Liver (tissue), 9 donors: Measurements from ENCODE around the gene P2RX7. TPM values are rescaled to one million over a fixed set of nuclear protein-coding genes. Genes with fewer than 3 reads are reported as not detected.

Source experiments
- DNase-seq: peaks from one replicate; pipeline ENCODE4 v3.0.0-alpha.2; 2017; ENCODE audit warnings: low spot score
- H3K27ac ChIP-seq, 2 donors: one replicate each; pipeline ENCODE4 v1.7.0; 2013; ENCODE audit warnings: inconsistent platforms in 2 of 2, low read length in 2 of 2, control low read depth in 1 of 2, low read depth in 1 of 2, mild to moderate bottlenecking in 1 of 2
- H3K27me3 ChIP-seq, 4 donors: one replicate each; pipeline versions ENCODE4 v1.6.1 to v1.7.0; 2013; ENCODE audit warnings: low read length in 3 of 4, inconsistent platforms in 1 of 4, mild to moderate bottlenecking in 1 of 4, moderate library complexity in 1 of 4; ENCODE audit not compliant: control insufficient read depth in 4 of 4, insufficient read depth in 4 of 4
- H3K36me3 ChIP-seq, 4 donors: one replicate each; pipeline versions ENCODE4 v1.6.1 to v1.7.0; 2013; ENCODE audit warnings: low read length in 3 of 4, mild to moderate bottlenecking in 3 of 4, low read depth in 1 of 4, moderate library complexity in 1 of 4; ENCODE audit not compliant: control insufficient read depth in 4 of 4, insufficient read depth in 3 of 4
- H3K4me1 ChIP-seq, 4 donors: one replicate each; pipeline versions ENCODE4 v1.6.1 to v1.7.0; 2013; ENCODE audit warnings: low read length in 3 of 4, mild to moderate bottlenecking in 3 of 4, moderate library complexity in 1 of 4; ENCODE audit not compliant: control insufficient read depth in 4 of 4, insufficient read depth in 4 of 4
- H3K4me3 ChIP-seq, 3 donors: one replicate each; pipeline versions ENCODE4 v1.6.1 to v1.7.0; 2013; ENCODE audit warnings: low read length in 3 of 3, control low read depth in 1 of 3, low read depth in 1 of 3, mild to moderate bottlenecking in 1 of 3
- H3K9ac ChIP-seq, 2 donors: one replicate each; pipeline ENCODE4 v1.7.0; 2013; ENCODE audit warnings: low read length in 2 of 2, mild to moderate bottlenecking in 2 of 2, moderate library complexity in 2 of 2, control low read depth in 1 of 2, low read depth in 1 of 2
- H3K9me3 ChIP-seq, 4 donors: one replicate each; pipeline versions ENCODE4 v1.6.1 to v1.7.0; 2013; ENCODE audit warnings: low read length in 3 of 4; ENCODE audit not compliant: control insufficient read depth in 4 of 4
- ATF3 ChIP-seq: IDR thresholded peaks from 2 replicates; pipeline ENCODE4 v1.6.1; 2016; ENCODE audit warnings: antibody characterized with exemption
- CTCF ChIP-seq: fragments of 150-350 bp; IDR thresholded peaks from 2 replicates; pipeline ENCODE4 v1.5.1; 2017; ENCODE audit warnings: improper control_type of control experiment, low read depth, low read length; ENCODE audit not compliant: missing input control
- EGR1 ChIP-seq, 2 donors: IDR thresholded peaks; 2 replicates each; pipeline ENCODE4 v1.6.1; 2016 to 2018; ENCODE audit warnings: antibody characterized with exemption in 2 of 2, low read depth in 2 of 2
- FOXA1 ChIP-seq: IDR thresholded peaks from 2 replicates; pipeline ENCODE4 v1.6.1; 2016; ENCODE audit warnings: antibody characterized with exemption
- FOXA2 ChIP-seq: IDR thresholded peaks from 2 replicates; pipeline ENCODE4 v1.6.1; 2016; ENCODE audit warnings: antibody characterized with exemption
- GABPA ChIP-seq, 2 donors: IDR thresholded peaks in 1 of 2; conservative IDR thresholded peaks in 1 of 2; 2 replicates each; pipeline ENCODE4 v1.6.1; 2016; ENCODE audit warnings: antibody characterized with exemption in 2 of 2, mild to moderate bottlenecking in 1 of 2, moderate library complexity in 1 of 2
- HNF4A ChIP-seq, 2 donors: conservative IDR thresholded peaks; 2 replicates each; pipeline ENCODE4 v1.6.1; 2016; ENCODE audit warnings: antibody characterized with exemption in 2 of 2, mild to moderate bottlenecking in 2 of 2
- HNF4G ChIP-seq: IDR thresholded peaks from 2 replicates; pipeline ENCODE4 v1.6.1; 2016; ENCODE audit warnings: antibody characterized with exemption
- JUND ChIP-seq, 2 donors: IDR thresholded peaks; 2 replicates each; pipeline ENCODE4 v1.6.1; 2016; ENCODE audit warnings: antibody characterized with exemption in 2 of 2
- MAX ChIP-seq: IDR thresholded peaks from 2 replicates; pipeline ENCODE4 v1.6.1; 2016; ENCODE audit warnings: antibody characterized with exemption
- NR2F2 ChIP-seq: IDR thresholded peaks from 2 replicates; pipeline ENCODE4 v1.6.1; 2016; ENCODE audit warnings: antibody characterized with exemption
- RAD21 ChIP-seq, 2 donors: IDR thresholded peaks; 2 replicates each; pipeline ENCODE4 v1.6.1; 2016; ENCODE audit warnings: antibody characterized with exemption in 2 of 2, mild to moderate bottlenecking in 2 of 2
- REST ChIP-seq: IDR thresholded peaks from 2 replicates; pipeline ENCODE4 v1.6.1; 2016; ENCODE audit warnings: antibody characterized with exemption, mild to moderate bottlenecking
- RXRA ChIP-seq, 2 donors: IDR thresholded peaks; 2 replicates each; pipeline ENCODE4 v1.6.1; 2017 to 2018; ENCODE audit warnings: antibody characterized with exemption in 2 of 2, mild to moderate bottlenecking in 1 of 2
- SP1 ChIP-seq: IDR thresholded peaks from 2 replicates; pipeline ENCODE4 v1.6.1; 2018; ENCODE audit warnings: antibody characterized with exemption, mild to moderate bottlenecking
- TAF1 ChIP-seq: conservative IDR thresholded peaks from 2 replicates; pipeline ENCODE4 v1.6.1; 2016; ENCODE audit warnings: antibody characterized with exemption, mild to moderate bottlenecking
- YY1 ChIP-seq: IDR thresholded peaks from 2 replicates; pipeline ENCODE4 v1.6.1; 2016; ENCODE audit warnings: antibody characterized with exemption, mild to moderate bottlenecking
- ZBTB33 ChIP-seq: IDR thresholded peaks from 2 replicates; pipeline ENCODE4 v1.6.1; 2016; ENCODE audit warnings: antibody characterized with exemption
- WGBS: extraction: QIAGEN DNeasy Blood & Tissue Kit; methylation state at CpG from one replicate; pipeline ENCODE4 v1.1.7; 2013; 5-methylcytosine and 5-hydroxymethylcytosine counted together
- polyA plus RNA-seq, 2 donors: library from polyadenylated mRNA; stranded (reverse) in 1 of 2; unstranded in 1 of 2; fragments of 200-250 nt in 1 of 2; fragments of >200 nt in 1 of 2; fragmentation: Nextera tagmentation in 1 of 2; extraction: Ambion mirVana in 1 of 2; gene quantifications; one replicate each; pipeline versions ENCODE4 v1.2.1 to v1.2.3, GENCODE V29; 2013 to 2015
- total RNA-seq, 2 donors: library from RNA; depleted of rRNA; stranded (reverse); fragments of >200 nt; gene quantifications; one replicate each; pipeline ENCODE4 v1.2.3, GENCODE V29; 2014
- donor health status: healthy.
- donor health status: healthy.
- donor health status: healthy.
- donor health status: healthy.
- donor health status: healthy.

The P2RX7 gene
- total and polyA plus RNA-seq, 4 donors: 1.2 to 3.2 (median 2.2) TPM

- H3K4me3 ChIP-seq: no peak overlapping the region
- no peaks in the 10 kb centered on the region for H3K36me3 ChIP-seq
- no peak overlapping the region for H3K9ac ChIP-seq
- H3K27me3 ChIP-seq: no peaks in the 10 kb centered on the region
- no peak overlapping the region for H3K27ac ChIP-seq
- H3K9me3 ChIP-seq: no peaks in the 10 kb centered on the region
- TF ChIP-seq GABPA (IDR thresholded peaks at IDR 0.05 in 1 of 2, conservative IDR thresholded peaks at IDR 0.05 in 1 of 2) (no peak), EGR1 (IDR thresholded peaks at IDR 0.05; ENCODE audit: low read depth in 2 of 2) (no peak), HNF4G (no peak), ZBTB33 (no peak), MAX (no peak), RAD21 (IDR thresholded peaks at IDR 0.05) (no peak), FOXA1 (no peak)
- WGBS: 85% methylated on average over 3 of the region's 3 CpGs
- no peak for DNase-seq
- peaks cover 0 to 1% (median 0%) of the 10 kb centered on the region in 4 donors for H3K4me1 ChIP-seq
These were observed 48.4 kb upstream of the P2RX7 start for GRCh38 chr12:121084229-121084628.

- Histone ChIP-seq H3K9ac (no peak overlapping the region), H3K36me3 (no peaks in the 10 kb centered on the region), H3K4me1 (peaks cover 0 to 1% (median 0%) of the 10 kb centered on the region in 4 donors), H3K4me3 (no peak overlapping the region), H3K27me3 (no peaks in the 10 kb centered on the region), H3K27ac (no peak overlapping the region), H3K9me3 (no peaks in the 10 kb centered on the region)
- 89% methylated on average over 4 of the region's 4 CpGs for WGBS
- DNase-seq: no peak
- TF ChIP-seq ZBTB33 (no peak), YY1 (no peak), RAD21 (IDR thresholded peaks at IDR 0.05) (no peak), SP1 (no peak), ATF3 (no peak), JUND (IDR thresholded peaks at IDR 0.05) (no peak), FOXA1 (no peak), HNF4A (conservative IDR thresholded peaks at IDR 0.05) (no peak), CTCF (no peak), HNF4G (no peak), TAF1 (no peak), FOXA2 (no peak), NR2F2 (no peak), REST (no peak), MAX (no peak), RXRA (IDR thresholded peaks at IDR 0.05) (no peak), EGR1 (IDR thresholded peaks at IDR 0.05; ENCODE audit: low read depth in 2 of 2) (no peak), GABPA (IDR thresholded peaks at IDR 0.05 in 1 of 2, conservative IDR thresholded peaks at IDR 0.05 in 1 of 2) (no peak)
These were observed 47.6 kb upstream of the P2RX7 start for GRCh38 chr12:121085069-121085468.
